ENCODE measurements around the gene FLNB.

- no peak for TF ChIP-seq CREB1 (CRISPR knock-in tag; IDR thresholded peaks at IDR 0.05)
- TF ChIP-seq CTCF (IDR thresholded peaks at IDR 0.05), result no peak
- no peak for TF ChIP-seq ZNF263 (CRISPR knock-in tag; IDR thresholded peaks at IDR 0.05; ENCODE audit: low read depth)
- no peak for TF ChIP-seq ATF3 (CRISPR knock-in tag; conservative IDR thresholded peaks at IDR 0.05)
Measured at GRCh38 chr3:58082047-58082446, 73.8 kb downstream of the FLNB start.
